HG02884 (cell line): ENCODE results near the gene AADACL4.

Source experiments
- ATAC-seq: cut with Tn5 transposase; IDR thresholded peaks from one replicate; pipeline ENCODE4 v1.9.1; 2021; ENCODE audit warnings: mild to moderate bottlenecking, moderate library complexity; ENCODE audit not compliant: unreplicated experiment

Gene AADACL4

DNA sequence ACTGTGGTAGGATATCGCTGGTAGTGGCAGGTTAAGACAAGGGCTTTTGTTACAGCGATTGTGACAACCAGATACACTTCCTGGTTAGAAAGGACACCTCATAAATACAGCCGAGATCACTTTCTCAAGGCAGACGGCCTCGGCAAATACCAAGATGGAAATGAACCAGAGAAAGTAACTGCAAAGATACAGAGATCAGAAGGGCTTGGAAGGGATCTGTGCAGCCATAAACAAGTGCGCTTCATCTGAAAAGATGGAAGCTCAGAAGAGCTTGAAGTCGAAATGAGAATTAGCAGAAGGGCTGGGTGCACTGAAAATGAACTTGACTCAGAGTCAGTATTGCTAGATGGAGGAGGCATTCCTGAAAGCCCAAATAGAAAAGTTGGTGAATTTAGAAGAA is 32.9 kb upstream of the AADACL4 start:
- no peak for ATAC-seq

DNA sequence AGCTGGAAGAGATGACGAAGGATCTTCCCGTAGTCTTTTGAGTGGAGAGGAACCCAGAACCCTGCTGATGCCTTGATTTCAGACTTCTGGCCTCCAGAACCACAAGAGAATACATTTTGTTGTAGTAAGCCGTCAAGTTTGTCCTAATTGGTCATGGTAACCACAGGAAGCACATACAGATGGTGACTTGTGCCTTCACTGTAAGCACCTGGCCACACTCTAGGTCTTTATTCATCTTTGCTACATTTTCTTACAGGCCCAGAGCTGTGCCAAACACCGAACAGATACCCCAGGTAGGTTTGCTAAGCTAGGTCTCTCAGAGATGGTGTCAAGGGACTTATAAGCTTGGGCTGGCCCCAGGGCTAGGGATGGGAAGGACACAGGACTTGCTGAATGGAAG is 30.7 kb upstream of the AADACL4 start:
- no peak for ATAC-seq

DNA sequence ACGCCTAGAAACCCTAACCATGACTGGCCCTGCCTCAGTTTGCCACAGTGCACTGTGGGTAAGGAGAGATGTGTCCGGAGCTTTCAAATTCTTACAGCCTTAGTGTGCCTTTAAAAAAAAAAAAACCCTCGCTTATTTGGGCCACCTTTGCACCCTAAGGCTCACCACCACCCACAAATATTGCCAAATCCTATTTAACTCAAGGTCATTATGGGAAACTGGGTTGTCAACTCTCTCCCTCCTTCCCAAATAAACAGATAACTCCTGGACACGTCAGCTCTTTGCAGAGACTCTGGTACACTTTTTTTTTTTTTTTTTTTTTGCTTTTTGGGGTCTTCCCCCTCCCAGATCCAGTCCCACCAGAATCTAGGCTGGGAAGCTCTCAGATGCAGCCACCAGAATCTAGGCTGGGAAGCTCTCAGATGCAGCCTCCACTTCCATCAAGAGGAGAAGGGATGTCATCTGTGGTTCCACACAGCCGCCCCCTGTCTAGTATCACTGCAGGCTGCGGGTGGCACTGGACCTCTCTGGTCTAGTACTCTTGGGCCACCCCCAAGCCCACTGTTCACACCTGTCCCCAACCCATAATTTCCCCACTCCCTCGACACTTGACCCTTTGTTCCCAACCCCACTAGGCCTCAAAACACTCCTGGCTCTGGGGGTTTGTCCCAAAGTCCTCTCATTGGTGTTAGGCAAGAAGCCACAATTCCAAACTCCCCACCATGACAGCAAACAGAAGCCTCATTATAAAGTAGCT is 29.3 kb upstream of the AADACL4 start:
- no peak for ATAC-seq

DNA sequence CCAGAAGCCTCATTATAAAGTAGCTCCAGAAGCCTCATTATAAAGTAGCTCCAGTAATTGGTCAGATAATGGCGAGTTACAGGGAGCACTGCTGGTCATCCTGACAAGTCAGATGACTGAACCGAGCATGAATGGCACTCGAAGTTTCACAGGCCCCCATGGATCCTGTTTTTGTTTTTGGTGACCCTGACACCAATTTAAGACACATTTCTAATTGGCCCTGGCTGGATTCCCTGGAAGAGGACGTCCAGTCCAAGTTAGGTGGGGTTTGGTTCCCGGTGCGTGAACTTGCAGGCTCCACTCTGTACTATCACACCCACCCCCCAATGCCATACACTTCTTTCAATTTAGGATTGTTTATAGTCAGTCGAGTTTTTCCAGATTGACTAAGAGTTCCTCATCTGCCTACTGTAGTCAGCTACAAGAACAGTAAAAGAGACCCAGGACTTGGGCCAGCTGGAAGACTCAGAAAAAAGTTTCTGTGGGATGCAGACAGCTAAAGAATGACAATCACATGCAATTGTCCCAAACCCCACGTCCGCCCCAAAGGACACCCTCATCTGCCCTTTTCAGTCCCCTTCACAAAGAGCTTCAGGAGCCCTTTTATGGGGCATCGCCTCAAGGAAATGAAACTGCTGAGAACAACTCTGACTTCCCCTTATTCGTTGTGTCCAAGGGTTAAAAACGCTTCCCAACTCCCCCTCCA is 28.6 kb upstream of the AADACL4 start:
- no peak for ATAC-seq

DNA sequence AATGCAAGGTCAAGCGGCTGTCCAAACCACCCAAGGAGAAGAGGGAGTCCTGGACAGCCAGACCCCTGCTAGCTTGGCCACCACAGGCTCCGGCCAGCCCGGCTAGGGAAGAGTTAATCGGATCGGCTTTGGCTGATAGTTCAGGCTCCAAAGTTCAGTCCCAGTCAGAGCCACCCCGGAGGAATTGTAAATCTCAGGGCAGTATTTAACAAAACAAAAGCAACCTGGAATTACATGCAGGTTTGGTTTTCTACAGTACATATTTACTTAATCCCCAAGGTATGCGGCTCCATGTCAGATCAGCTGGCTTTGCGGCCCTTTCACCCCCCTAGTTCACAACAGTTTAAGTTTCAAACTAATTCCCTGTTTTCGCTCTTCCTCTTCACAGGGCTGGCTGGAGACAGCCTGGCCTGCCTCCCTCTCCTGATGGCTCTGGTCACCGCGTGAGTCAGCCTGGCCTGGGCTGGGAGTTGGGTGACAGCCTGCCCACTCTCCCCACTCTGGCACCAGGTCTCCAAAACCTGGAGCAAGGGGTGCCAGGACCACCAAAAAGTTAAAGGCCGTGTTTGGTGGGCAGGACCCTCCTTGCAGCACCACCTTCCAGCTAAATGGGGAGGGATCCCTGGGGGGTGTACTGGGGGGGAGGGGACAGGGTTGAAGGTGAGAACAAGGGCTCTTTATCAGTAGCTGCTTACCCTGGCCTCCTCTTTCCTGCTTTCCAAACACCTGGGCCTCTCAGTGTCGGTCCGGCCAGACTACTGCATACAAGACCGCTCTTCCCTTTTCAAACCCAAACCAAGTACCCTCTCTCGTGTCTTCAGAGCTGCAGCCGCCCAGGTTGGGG is 27.8 kb upstream of the AADACL4 start:
- ATAC-seq = no peak

DNA sequence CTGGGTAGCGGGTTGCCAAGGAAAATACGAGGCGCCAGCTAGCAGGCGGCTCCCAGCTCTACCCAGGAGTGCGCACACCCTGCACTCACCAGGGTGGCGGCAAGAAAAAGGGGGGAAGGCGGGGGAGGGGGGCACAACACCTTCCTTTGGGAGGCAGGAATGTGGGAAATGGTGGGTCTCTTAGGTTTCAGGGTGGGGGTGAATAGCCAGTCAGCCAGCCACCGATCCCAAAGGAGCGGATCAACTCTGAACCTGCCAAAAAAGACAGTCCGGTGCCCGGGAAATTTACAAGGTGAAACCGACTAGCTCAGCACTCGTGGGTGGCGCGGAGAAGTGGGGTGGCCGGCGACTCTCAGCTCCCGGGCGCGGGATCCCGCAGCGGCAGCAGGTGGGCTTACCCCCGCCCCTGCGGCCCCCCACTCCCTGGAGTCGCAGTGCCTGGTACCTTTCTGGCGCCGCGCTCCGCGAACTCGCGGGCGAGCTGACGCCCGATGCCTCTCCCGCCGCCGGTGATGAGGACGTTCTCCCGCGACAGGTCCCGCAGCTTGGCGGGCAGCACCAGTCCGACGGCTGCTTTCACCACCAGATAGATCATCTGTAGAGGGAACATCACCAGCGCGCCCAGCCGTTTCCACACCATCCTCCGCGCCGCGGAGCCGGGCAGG is 27.0 kb upstream of the AADACL4 start:
- ATAC-seq = no peak

DNA sequence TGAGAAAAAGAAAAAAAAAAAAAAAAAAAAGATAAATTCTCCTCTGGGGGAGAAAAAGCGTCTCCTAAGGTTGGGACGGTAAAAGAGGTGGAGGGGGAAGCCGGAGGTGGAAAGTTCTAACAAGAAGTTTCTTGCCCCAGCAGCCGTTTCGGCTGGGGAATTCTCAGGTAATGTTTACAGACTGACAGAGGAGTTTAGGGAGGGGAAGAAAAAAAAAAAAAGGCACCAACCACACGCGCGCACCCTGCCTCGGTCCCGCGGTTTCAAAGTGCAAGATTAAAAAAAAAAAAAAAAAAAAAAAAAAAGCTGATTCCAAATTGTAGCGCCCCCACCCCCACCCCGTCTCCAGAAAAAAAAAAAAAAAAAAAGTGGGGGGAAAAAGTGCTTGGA is 26.4 kb upstream of the AADACL4 start:
- ATAC-seq = no peak

DNA sequence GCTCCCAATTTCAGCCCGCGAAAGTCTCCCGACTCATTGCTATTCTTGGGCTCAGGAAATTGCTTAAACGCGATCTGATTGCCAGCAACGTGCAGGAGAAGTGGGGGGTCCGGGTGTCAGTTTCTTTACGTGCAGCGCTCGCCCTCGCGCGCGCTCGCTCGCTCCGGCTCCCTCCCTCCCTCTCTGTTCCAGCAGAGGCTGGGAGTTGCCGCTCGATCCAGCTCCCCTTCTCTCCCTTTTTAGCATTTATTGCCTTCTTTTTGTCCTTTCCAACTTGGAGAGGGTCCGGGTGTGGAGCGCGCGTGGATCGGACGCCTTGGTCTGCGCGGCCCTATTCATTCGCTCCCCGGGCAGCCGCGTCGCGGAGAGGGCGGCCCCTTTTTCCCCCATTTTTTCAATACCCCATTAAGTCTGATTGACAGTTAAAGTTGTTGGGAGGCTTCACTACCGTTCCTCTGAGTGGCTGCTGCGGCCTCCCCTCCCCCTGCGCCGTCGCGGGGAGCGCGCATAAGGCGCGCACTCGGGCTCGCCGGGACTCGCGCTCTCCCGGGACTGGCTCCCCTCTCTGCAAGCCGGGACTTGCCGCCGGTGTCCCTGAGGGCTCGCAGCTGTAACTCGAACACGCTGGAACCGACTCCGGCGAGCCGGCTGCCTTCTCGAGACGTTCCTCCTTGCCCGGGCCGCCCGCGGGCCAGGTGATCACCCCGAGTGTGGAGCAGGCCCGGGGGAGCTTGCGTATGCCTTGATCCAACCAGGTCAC is 25.8 kb upstream of the AADACL4 start, which contains the start of gene DHRS3:
DHRS3 (minus strand) TSS at position 310 of the 760 bp plus-strand sequence. CDS start 862 bp downstream, outside the sequence.
- no peak for ATAC-seq

DNA sequence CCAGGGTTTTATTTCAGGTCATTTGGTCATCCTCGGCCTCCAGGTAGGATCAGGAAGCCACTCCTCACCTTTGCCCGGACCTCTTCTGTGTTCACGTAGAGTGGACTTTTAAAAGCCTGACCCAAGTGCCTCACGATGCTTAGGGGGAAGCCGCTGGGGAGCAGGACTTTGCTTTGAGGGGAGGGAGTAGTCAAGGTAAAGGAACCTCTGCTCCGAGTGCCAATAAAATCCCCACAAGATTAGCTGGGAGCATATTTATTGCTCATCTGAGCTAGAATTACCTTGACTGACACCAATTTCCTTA is 25.3 kb upstream of the AADACL4 start:
- ATAC-seq = no peak

DNA sequence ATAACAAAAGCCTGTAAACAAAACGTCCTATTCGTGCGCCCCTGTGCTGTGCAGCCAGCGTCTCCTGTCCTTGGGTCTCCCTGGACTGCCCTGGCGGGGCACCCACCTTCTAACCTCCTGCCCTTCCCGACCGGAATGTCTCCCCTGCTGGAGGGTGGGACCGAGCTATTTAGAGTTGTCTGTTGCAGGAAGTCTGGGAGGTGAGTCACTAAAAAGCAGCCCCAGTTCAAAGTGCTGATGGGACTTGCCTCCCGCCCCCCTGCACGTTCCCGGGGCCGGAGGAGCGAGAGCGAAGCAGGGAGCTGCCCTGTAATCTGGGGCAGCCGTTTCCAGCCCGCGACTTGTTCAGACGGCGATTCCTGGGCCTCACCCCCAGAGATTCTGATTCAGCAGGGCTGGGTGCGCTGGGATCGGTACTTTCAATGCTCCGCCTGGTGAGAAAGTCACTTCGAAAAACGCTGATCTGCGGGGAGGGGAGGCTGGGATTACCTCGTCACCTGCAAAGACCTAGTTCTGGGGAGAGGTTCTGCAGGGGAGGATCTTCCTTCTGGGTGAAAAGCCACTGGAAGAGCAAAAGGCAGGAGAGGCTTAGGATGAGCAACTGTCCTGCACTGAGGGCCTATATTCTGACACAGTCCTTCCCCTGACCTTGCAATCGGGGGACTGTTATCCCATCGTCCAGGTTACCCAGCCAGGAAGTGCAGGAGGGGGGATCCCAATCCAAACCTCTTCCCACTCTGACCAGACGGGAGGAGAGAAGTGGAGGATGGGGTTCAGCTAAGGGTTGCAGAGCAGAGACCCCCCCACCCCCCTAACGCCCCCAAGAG is 24.7 kb upstream of the AADACL4 start:
- no peak for ATAC-seq

DNA sequence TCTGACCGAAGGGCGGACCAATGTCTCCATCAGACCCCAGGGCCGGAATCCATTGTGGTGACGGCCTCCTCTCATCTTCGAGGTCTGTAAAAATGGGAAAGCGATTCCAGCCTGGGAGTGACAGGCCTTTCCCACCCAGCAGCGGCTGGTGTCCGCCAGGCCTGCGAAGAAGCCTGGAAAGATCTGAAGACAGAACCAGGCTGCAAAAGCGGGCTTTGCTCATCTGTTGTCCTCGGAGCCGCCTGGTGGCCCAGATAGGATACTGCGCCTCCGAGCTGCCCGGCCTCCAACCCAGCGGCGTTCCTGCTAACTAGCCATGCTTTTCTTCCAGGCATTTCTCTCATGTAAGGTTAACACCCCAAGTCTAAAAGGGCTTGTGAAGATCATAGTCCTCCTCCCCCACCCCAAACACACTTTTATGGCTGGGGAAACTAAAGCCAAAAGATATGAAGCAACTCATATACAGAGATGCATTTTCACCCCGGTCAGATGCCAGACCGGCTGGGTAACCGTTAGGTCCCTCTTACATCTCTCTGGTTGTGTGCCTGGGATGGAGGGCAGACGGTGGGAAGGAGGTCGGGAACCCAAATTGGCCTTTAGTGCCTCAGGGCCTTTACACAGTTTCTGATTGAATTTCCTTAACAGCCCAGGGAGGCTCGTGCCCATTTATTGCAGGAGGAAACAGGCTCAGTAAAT is 23.9 kb upstream of the AADACL4 start:
- no peak for ATAC-seq

DNA sequence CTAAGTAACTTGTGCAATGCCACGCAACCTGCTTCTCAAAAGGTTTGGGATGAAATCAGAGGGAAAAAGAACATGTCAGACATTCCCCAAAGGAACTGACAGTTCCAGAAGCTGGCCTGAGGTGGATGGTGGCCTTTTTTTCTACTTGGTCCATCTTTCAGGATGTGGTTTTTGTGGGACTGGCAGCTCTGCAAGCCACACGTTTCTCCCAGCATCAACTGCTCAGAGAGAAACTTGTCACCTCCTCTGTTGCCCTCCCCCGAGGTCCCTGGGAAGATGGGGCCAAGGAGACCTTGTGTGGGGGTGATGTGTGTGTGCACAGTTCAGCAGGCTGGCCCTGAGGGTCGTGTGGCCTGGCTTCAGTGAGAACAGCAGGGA is 23.4 kb upstream of the AADACL4 start:
- no peak for ATAC-seq

DNA sequence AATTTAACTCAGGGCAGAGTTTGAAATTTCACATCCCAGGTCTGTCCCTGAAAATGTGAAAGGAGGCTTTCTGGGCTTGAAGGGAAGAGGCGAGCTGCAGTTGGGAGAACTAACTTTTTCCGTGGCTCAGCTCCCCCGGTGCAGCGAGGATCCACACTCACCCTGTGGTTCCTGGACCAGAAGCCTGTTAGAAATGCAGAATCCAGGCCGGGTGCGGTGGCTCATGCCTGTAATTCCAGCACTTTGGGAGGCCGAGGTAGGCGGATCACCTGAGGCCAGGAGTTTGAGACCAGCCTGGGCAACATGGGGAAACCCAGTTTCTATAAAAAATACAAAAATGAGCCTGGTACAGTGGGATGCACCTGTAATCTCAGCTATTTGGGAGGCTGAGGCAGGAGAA is 23.0 kb upstream of the AADACL4 start:
- ATAC-seq = no peak

DNA sequence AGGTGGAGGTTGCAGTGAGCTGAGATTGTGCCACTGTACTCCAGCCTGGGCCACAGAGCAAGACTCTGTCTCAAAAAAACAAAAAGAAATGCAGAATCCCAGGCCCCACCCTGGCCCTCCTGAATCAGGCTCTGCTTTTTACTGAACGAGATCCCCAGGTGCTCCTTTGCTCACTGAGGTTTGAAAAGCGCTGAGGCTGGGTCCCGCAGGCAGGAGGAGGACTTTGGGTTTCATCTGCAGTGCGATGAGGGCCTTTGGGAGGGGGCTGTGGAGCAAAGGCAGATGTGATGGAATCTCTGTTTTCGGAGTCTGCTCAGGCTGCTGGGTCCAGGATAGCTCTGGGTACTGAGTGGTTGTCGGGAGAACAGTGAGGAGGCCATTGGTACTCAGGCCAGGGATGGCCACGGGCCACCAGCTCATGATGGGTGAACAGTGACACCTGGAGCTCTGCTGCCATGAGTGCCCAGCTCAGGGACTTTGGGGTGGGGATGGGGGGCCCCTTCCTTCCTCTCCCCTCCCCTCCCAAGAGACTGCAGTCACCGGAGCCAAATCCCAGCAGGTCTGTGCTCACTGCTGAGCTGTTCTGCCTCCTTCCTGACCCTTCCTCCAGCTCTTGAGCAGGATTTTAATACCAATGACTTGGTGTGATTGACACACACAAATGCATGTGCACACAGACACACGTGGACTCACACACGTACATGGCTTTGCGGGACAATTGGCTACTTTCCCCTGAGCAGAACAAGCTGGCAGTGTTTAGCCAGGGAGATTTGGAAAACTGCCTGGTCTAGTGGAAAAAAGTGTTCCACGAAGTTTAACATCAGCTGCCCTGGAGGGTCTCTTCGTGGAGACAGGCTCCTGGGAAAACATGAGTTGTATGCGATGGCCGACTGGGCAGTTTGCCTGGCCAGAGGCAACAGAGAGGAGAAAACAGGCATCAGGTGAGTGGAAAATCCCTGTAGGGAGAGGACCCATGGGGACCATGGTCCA is 22.2 kb upstream of the AADACL4 start:
- no peak for ATAC-seq

DNA sequence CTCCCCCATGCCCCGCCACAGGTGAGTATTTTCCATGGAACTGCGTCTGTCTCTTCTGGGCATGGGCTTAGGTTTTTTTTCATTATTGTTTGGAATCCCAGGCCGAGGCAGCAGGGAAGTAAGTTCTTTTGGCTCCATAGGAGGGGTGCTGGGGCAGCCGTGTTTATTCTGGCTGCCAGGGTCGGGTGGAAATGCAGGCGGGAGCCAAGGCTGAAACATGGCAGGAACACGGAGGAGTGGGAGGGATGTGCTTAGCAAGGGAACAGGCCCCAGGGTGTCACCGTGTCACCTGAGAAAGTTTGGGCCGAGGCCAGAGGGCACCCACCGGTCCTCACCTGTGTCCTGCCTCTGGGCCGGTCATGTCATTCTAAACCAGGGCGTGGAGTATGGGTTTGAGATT is 21.4 kb upstream of the AADACL4 start:
- ATAC-seq = no peak

DNA sequence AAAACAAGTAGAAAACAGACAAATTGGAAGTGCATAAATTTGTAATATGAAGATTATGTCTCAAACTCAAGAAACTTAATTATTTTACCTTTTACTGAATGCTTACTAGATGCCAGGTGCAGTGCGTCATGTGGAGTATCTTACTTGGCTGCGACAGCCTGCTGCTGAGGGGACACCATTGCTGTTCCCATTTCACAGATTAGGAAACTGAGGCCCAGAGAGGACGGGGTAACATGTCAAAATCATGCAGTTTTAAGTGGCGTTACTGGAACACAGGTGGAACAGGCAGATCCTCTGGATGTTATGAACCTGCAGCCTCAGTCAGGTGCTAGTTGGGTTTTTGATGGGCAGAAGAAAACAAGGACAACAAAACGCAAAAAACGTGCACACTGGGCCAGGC is 18.6 kb upstream of the AADACL4 start:
- ATAC-seq = no peak

DNA sequence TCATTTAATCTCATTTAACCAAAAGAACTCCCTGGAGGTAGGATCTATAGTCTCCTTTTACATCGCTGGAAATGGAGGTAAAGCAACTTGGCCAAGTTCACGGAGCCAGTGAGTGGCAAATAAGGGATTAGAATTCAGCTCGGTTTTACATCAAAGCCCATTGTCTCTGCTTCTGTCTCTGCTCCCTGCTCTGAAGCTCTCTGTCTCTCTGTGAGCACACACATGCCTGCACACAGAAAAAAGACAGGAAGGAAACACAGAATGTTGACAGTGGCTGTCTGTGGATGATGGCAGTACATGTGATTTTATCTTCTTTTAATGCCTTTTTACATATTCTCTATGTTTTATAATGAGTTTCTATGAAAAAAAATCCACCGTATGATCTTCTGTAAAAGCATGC is 17.0 kb upstream of the AADACL4 start:
- ATAC-seq = no peak

DNA sequence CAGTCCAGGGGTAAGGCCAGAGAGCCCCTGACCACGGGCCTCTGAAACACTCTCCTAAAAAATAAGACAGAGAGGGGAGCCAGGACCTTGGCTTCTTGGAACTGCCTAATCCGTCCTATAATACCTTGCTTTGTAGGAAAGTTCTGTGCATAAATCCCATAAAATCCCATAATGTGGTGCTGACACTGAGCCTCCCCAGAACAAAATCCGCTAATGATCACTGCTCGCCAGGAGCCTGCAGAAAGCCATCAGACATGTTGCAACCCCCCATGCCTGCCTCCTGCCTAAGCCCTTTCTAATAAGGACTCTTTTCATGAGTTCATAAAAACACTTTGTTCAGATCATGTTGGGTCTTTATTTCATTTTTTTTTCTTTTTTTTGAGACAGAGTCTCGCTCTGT is 16.6 kb upstream of the AADACL4 start:
- ATAC-seq = no peak
